CD4-positive, alpha-beta T cell (primary cell): ENCODE measurements around the gene INSL3. TPM values are rescaled to one million over a fixed set of nuclear protein-coding genes. Genes with fewer than 3 reads are reported as not detected.
A peak's percentile ranks its signal among the peaks of the same experiment; 100 is the strongest.

ENCODE experiments used
- ATAC-seq: fragments of 200-7000 bp; cut with Tn5 transposase; one replicate; pipeline ENCODE4 v1.10.0; 2022; ENCODE audit warnings: mild to moderate bottlenecking; ENCODE audit not compliant: poor library complexity
- CTCF ChIA-PET: fragments of 350-600 bp; sonication (Branson Sonifier 250); formaldehyde crosslinking; loops from one replicate; lab custom pipeline; 2021; ENCODE audit warnings: antibody characterized with exemption, inconsistent platforms; lab: Charles Lee
- POLR2A ChIA-PET: fragments of 350-600 bp; sonication (Branson Sonifier 250); formaldehyde crosslinking; loops from one replicate; lab custom pipeline; 2021; ENCODE audit warnings: antibody characterized with exemption, inconsistent platforms; lab: Charles Lee
- DNase-seq, 14 experiments: peaks; one replicate each; pipeline ENCODE4 v3.0.0-alpha.2; 2013 to 2020; ENCODE audit warnings: mixed read lengths in 2 of 14
- H3K27ac ChIP-seq, 2 donors: one replicate each; pipeline versions ENCODE4 v1.5.1 to v1.7.0; 2013; ENCODE audit warnings: low read length in 2 of 2, low read depth in 1 of 2, mild to moderate bottlenecking in 1 of 2
- H3K27me3 ChIP-seq, 2 experiments: 1 replicate in 1 of 2; 2 replicates in 1 of 2; pipeline versions ENCODE4 v1.6.1 to v1.7.0; 2013; ENCODE audit warnings: low read length in 2 of 2, control low read depth in 1 of 2, mild to moderate bottlenecking in 1 of 2, moderate library complexity in 1 of 2; ENCODE audit not compliant: insufficient read depth in 2 of 2, control insufficient read depth in 1 of 2
- H3K36me3 ChIP-seq: one replicate; pipeline ENCODE4 v1.6.1; 2013; ENCODE audit warnings: low read length, control low read depth; ENCODE audit not compliant: insufficient read depth
- H3K4me1 ChIP-seq: one replicate; pipeline ENCODE4 v1.6.1; 2013; ENCODE audit warnings: low read length, control low read depth; ENCODE audit not compliant: insufficient read depth
- H3K4me3 ChIP-seq: one replicate; pipeline ENCODE4 v1.5.1; 2013; ENCODE audit warnings: mild to moderate bottlenecking, low read length, moderate library complexity
- H3K9me3 ChIP-seq, 2 experiments: 1 replicate in 1 of 2; 2 replicates in 1 of 2; pipeline versions ENCODE4 v1.6.1 to v1.7.0; 2013; ENCODE audit warnings: low read length in 2 of 2, mild to moderate bottlenecking in 2 of 2, control low read depth in 1 of 2, moderate library complexity in 1 of 2; ENCODE audit not compliant: control insufficient read depth in 1 of 2, insufficient read depth in 1 of 2
- H3K27ac Mint-ChIP-seq: one replicate; pipeline ENCODE4 v1.8.0; 2020; ENCODE audit warnings: mixed read lengths
- H3K27me3 Mint-ChIP-seq: one replicate; pipeline ENCODE4 v1.8.0; 2021; ENCODE audit warnings: mixed read lengths
- H3K36me3 Mint-ChIP-seq: one replicate; pipeline ENCODE4 v1.8.0; 2021; ENCODE audit warnings: low read depth, mixed read lengths
- H3K4me1 Mint-ChIP-seq: one replicate; pipeline ENCODE4 v1.8.0; 2021; ENCODE audit warnings: low read depth, mixed read lengths
- H3K4me3 Mint-ChIP-seq: one replicate; pipeline ENCODE4 v1.8.0; 2020; ENCODE audit warnings: mild to moderate bottlenecking, mixed read lengths
- H3K9me3 Mint-ChIP-seq: one replicate; pipeline ENCODE4 v1.8.0; 2020; ENCODE audit warnings: mixed read lengths
- intact Hi-C, 2 experiments: fragments of 100-400 bp; cut with DNase I in 1 of 2; cut with micrococcal nuclease in 1 of 2; formaldehyde crosslinking; loops; one replicate each; pipeline versions ENCODE4 v1.15.1 to v1.9.0; 2023 to 2025; cut with DNase I, micrococcal nuclease
- total RNA-seq, 174 experiments: library from RNA in 2 of 174; stranded (reverse) in 2 of 174; gene quantifications; one replicate each; pipeline ENCODE4 v1.2.3 and lab custom pipeline; 2021 to 2026
- TF ChIP-seq, protein P1 (sequence below): fragments of 200-600 bp; IDR thresholded peaks from one replicate; pipeline ENCODE4 v1.8.0; 2022; ENCODE audit warnings: antibody characterized with exemption, mild to moderate bottlenecking

INSL3 gene
- total RNA-seq, 2 experiments from 2014 or later = 7.2 to 7.6 TPM

- peak overlapping the region in 1 of 2 donors; percentile 23 for H3K27ac ChIP-seq
- H3K9me3 ChIP-seq = peaks cover 0 to 11% of the 10 kb centered on the region in 2 experiments
- CTCF ChIA-PET = interaction anchor here (1.7 to 3.0 kb wide), 2 partner anchors 21 to 25 kb away, joined by 4 to 9 read pairs; partner anchors contain the start of gene RPL18A
- intact Hi-C loops = no loop called here
- H3K4me1 ChIP-seq = peaks cover 26% of the 10 kb centered on the region
- Mint-ChIP-seq H3K27ac (peak overlapping the region; percentile 54), H3K4me3 (no peak overlapping the region), H3K36me3 (peaks cover 93% of the 10 kb centered on the region), H3K27me3 (no peaks in the 10 kb centered on the region), H3K4me1 (peaks cover 11% of the 10 kb centered on the region), H3K9me3 (no peaks in the 10 kb centered on the region)
- TF ChIP-seq, protein P1, sequence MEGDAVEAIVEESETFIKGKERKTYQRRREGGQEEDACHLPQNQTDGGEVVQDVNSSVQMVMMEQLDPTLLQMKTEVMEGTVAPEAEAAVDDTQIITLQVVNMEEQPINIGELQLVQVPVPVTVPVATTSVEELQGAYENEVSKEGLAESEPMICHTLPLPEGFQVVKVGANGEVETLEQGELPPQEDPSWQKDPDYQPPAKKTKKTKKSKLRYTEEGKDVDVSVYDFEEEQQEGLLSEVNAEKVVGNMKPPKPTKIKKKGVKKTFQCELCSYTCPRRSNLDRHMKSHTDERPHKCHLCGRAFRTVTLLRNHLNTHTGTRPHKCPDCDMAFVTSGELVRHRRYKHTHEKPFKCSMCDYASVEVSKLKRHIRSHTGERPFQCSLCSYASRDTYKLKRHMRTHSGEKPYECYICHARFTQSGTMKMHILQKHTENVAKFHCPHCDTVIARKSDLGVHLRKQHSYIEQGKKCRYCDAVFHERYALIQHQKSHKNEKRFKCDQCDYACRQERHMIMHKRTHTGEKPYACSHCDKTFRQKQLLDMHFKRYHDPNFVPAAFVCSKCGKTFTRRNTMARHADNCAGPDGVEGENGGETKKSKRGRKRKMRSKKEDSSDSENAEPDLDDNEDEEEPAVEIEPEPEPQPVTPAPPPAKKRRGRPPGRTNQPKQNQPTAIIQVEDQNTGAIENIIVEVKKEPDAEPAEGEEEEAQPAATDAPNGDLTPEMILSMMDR = no peak
- no peak for ATAC-seq
- H3K36me3 ChIP-seq = peaks cover 95% of the 10 kb centered on the region
- H3K27me3 ChIP-seq = no peaks in the 10 kb centered on the region
- POLR2A ChIA-PET = interaction anchor here (0.8 to 1.6 kb wide), 6 partner anchors 12 to 31 kb away, joined by 3 to 5 read pairs (median 4); partner anchors contain the start of gene JAK3
- DNase-seq = peak in 3 of 14 experiments; percentile 9 to 49 (median 20)
- H3K4me3 ChIP-seq = no peak overlapping the region
These were observed 13.2 kb upstream of the INSL3 start for GRCh38 chr19:17834350-17835181.

DNA sequence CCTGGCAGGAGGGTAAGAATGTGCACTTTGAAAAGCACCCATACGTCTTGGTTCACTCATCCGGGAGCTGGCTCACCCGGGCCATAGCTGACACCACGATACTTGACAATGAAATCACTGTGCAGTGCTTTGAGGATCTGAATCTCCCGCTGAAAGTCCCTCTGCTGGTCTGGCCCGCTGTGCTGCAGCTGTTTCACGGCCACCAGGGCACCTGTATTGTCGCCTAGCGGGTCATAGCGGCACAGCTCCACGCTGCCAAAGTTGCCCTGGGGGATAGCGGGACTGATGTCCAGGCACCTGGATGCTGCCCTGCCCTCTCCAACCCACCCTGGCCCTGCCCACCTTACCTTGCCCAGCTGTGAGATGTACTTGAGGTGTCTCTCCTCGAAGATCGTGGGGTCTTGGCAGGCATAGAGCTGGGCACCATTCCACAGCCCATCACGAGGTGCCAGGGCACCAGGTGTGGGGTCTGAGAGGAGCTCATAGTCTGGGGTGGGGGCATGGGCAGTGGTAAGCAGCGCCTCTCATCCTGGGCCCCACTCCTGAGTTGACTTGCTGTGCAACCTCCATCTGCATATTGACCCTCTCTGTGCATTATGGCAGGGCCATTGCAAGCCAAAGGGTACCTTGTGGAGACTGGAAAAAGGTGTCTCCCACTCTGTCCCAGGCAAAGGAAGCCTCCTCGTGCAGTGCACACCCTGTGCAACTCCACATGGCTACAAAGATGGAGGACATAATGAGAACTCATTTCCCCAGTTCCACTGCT lies 11.3 kb upstream of the INSL3 start:
- Mint-ChIP-seq H3K36me3 (peaks cover 93% of the 10 kb centered on the region), H3K27me3 (no peaks in the 10 kb centered on the region), H3K4me3 (no peak overlapping the region), H3K27ac (no peak overlapping the region), H3K9me3 (no peaks in the 10 kb centered on the region), H3K4me1 (peaks cover 14% of the 10 kb centered on the region)
- peaks cover 26% of the 10 kb centered on the region for H3K4me1 ChIP-seq
- peaks cover 96% of the 10 kb centered on the region for H3K36me3 ChIP-seq
- no peak for ATAC-seq
- no peak overlapping the region for H3K27ac ChIP-seq
- H3K4me3 ChIP-seq = no peak overlapping the region
- no peaks in the 10 kb centered on the region for H3K27me3 ChIP-seq
- ChIA-PET CTCF (no interaction called here), POLR2A (interaction anchor here (0.6 to 1.3 kb wide), 6 partner anchors 11 to 30 kb away, joined by 3 to 7 read pairs (median 4); partner anchors contain the start of genes JAK3 and RPL18A)
- intact Hi-C loops = no loop called here
- DNase-seq = no peak
- TF ChIP-seq, protein P1 = no peak
- H3K9me3 ChIP-seq = peaks cover 0 to 11% of the 10 kb centered on the region in 2 experiments

DNA sequence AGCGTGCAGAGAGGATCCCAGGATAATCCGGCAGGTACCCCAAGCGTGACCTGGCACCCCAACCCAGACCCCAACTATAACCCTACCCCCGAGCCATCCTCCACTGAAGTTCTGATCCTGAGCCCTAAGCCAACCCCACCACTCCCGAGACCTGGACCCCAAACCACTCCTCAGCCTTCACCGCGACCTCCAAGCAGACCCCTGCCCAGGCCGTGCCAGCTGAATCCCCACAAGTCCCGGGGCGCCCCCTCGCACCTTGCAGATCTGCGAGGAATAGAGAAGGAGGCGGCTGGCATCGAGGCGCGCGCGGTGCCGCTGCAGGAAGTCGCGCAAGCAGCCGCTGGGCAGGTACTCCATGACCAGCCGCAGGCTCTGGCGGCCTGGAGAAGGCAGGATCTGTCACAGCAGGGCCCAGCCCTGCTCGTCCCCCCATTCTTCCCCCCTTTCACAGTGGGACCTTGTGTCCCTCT lies 10.1 kb upstream of the INSL3 start:
- intact Hi-C loops = no loop called here
- H3K9me3 Mint-ChIP-seq = no peaks in the 10 kb centered on the region
- H3K27me3 Mint-ChIP-seq = no peaks in the 10 kb centered on the region
- peaks cover 0 to 11% of the 10 kb centered on the region in 2 experiments for H3K9me3 ChIP-seq
- peaks cover 92% of the 10 kb centered on the region for H3K36me3 Mint-ChIP-seq
- H3K4me3 ChIP-seq = no peak overlapping the region
- TF ChIP-seq, protein P1 = no peak
- no peak overlapping the region for H3K4me3 Mint-ChIP-seq
- H3K4me1 Mint-ChIP-seq = peaks cover 14% of the 10 kb centered on the region
- H3K27me3 ChIP-seq = no peaks in the 10 kb centered on the region
- POLR2A ChIA-PET = interaction anchor here (1.0 to 1.5 kb wide), 2 partner anchors 14 to 17 kb away, joined by 3 to 4 read pairs; partner anchors contain the start of gene JAK3
- H3K36me3 ChIP-seq = peaks cover 90% of the 10 kb centered on the region
- no peak for ATAC-seq
- peaks cover 22% of the 10 kb centered on the region for H3K4me1 ChIP-seq
- no peak overlapping the region for H3K27ac Mint-ChIP-seq
- CTCF ChIA-PET = no interaction called here
- no peak for DNase-seq
- no peak overlapping the region for H3K27ac ChIP-seq
